Activated CD4-positive, alpha-beta memory T cell treated with anti-CD3 and anti-CD28 coated beads for 36 hours (primary cell): ENCODE results near the gene SP2. TPM values are rescaled to one million over a fixed set of nuclear protein-coding genes. Genes with fewer than 3 reads are reported as not detected.

Experiments
- CTCF ChIA-PET: fragments of 350-600 bp; sonication (Branson Sonifier 250); formaldehyde crosslinking; loops from one replicate; lab custom pipeline; 2021; ENCODE audit warnings: antibody characterized with exemption, inconsistent platforms; lab: Charles Lee
- POLR2A ChIA-PET: fragments of 350-600 bp; sonication (Branson Sonifier 250); formaldehyde crosslinking; loops from one replicate; lab custom pipeline; 2021; ENCODE audit warnings: antibody characterized with exemption; lab: Charles Lee
- DNase-seq: peaks from one replicate; pipeline ENCODE4 v3.0.0-alpha.2; 2020
- H3K27ac Mint-ChIP-seq: one replicate; pipeline ENCODE4 v1.8.0; 2021; ENCODE audit warnings: mixed read lengths
- H3K27me3 Mint-ChIP-seq: one replicate; pipeline ENCODE4 v1.8.0; 2021; ENCODE audit warnings: mixed read lengths
- H3K36me3 Mint-ChIP-seq: one replicate; pipeline ENCODE4 v1.8.0; 2021; ENCODE audit warnings: mixed read lengths
- H3K4me1 Mint-ChIP-seq: one replicate; pipeline ENCODE4 v1.8.0; 2021; ENCODE audit warnings: low read depth, mixed read lengths
- H3K4me3 Mint-ChIP-seq: one replicate; pipeline ENCODE4 v1.8.0; 2021; ENCODE audit warnings: mild to moderate bottlenecking, mixed read lengths
- H3K9me3 Mint-ChIP-seq: one replicate; pipeline ENCODE4 v1.8.0; 2021; ENCODE audit warnings: mixed read lengths
- intact Hi-C: fragments of 100-400 bp; cut with micrococcal nuclease; formaldehyde crosslinking; loops from one replicate; pipeline ENCODE4 v1.15.1; 2023
- total RNA-seq, 2 experiments: library from RNA; stranded (reverse); gene quantifications; one replicate each; pipeline ENCODE4 v1.2.3, GENCODE V29; 2021

The SP2 gene
- total RNA-seq, result 10 to 100 TPM; 15.1 to 17.2 TPM

GRCh38 chr17:47895856-47896671 lies at the start of gene SP2:
TSS of gene SP2 (plus strand) at chr17:47896236. CDS start at chr17:47896287, 51 bp downstream.
- peak; percentile 100 for DNase-seq
- H3K36me3 Mint-ChIP-seq, result peaks cover 8% of the 10 kb centered on the region
- ChIA-PET POLR2A (interaction anchor here (0.8 to 2.0 kb wide), 23 partner anchors 9 to 247 kb away, joined by 3 to 15 read pairs (median 4); partner anchors contain the start of genes CDK5RAP3, KPNB1, LRRC46 and MRPL10), CTCF (interaction anchor here (0.6 to 15.7 kb wide), 12 partner anchors 51 to 164 kb away, joined by 3 to 672 read pairs (median 6); partner anchors contain the start of genes CDK5RAP3, LRRC46, MRPL10 and SCRN2)
- H3K4me3 Mint-ChIP-seq, result peak within 1 kb of the TSS; percentile 95
- H3K9me3 Mint-ChIP-seq, result no peaks in the 10 kb centered on the region
- intact Hi-C loops, result loop anchor here (1.0 to 5.0 kb wide), 7 partner anchors 45 to 247 kb away; partner anchors contain the start of genes CDK5RAP3, KPNB1, NFE2L1 and PNPO
- H3K27ac Mint-ChIP-seq, result peak within 1 kb of the TSS; percentile 87
- peaks cover 34% of the 10 kb centered on the region for H3K4me1 Mint-ChIP-seq
- H3K27me3 Mint-ChIP-seq, result no peaks in the 10 kb centered on the region

- intact Hi-C loops, result loop anchor here (10.0 kb wide), 1 partner anchor 258 kb away; the partner anchor contains the start of genes CBX1 and SNX11
- Mint-ChIP-seq H3K27me3 (peaks cover 55% of the 10 kb centered on the region), H3K4me3 (no peak overlapping the region), H3K36me3 (no peaks in the 10 kb centered on the region), H3K4me1 (peaks cover 28% of the 10 kb centered on the region), H3K27ac (no peak overlapping the region), H3K9me3 (no peaks in the 10 kb centered on the region)
- ChIA-PET CTCF (interaction anchor here (0.6 to 18.4 kb wide), 12 partner anchors 7 to 131 kb away, joined by 3 to 672 read pairs (median 4); partner anchors contain the start of genes CDK5RAP3, LRRC46, MRPL10 and SP2), POLR2A (interaction anchor here (1.3 to 1.5 kb wide), 2 partner anchors 16 to 49 kb away, joined by 3 to 8 read pairs; partner anchors contain the start of genes LRRC46, MRPL10 and SP2)
- no peak for DNase-seq
Measured at GRCh38 chr17:47846716-47847340, 49.2 kb upstream of the SP2 start.

GRCh38 chr17:47847341-47848197 lies 48.5 kb upstream of the SP2 start:
- no peak overlapping the region for H3K4me3 Mint-ChIP-seq

GRCh38 chr17:47848198-47848513 lies 47.9 kb upstream of the SP2 start:
- Mint-ChIP-seq H3K4me1 (peaks cover 24% of the 10 kb centered on the region), H3K9me3 (no peaks in the 10 kb centered on the region), H3K27ac (no peak overlapping the region), H3K27me3 (peaks cover 67% of the 10 kb centered on the region), H3K36me3 (no peaks in the 10 kb centered on the region), H3K4me3 (no peak overlapping the region)
- no peak for DNase-seq
- intact Hi-C loops, result loop anchor here (10.0 kb wide), 1 partner anchor 257 kb away; the partner anchor contains the start of genes CBX1 and SNX11
- CTCF ChIA-PET, result interaction anchor here (1.2 to 18.4 kb wide), 9 partner anchors 5 to 101 kb away, joined by 3 to 672 read pairs (median 4); partner anchors contain the start of genes LRRC46, MRPL10, SP2 and SP6
- POLR2A ChIA-PET, result no interaction called here

More at GRCh38 chr17:47847341-47848197, 48.5 kb upstream of the SP2 start:
- peaks cover 28% of the 10 kb centered on the region for H3K4me1 Mint-ChIP-seq
- H3K27me3 Mint-ChIP-seq, result peaks cover 62% of the 10 kb centered on the region
- H3K36me3 Mint-ChIP-seq, result no peaks in the 10 kb centered on the region
- H3K27ac Mint-ChIP-seq, result no peak overlapping the region
- intact Hi-C loops, result loop anchor here (10.0 kb wide), 1 partner anchor 257 kb away; the partner anchor contains the start of genes CBX1 and SNX11
- peak; percentile 59 for DNase-seq
- no peaks in the 10 kb centered on the region for H3K9me3 Mint-ChIP-seq
- CTCF ChIA-PET, result interaction anchor here (0.6 to 18.4 kb wide), 13 partner anchors 6 to 131 kb away, joined by 3 to 672 read pairs (median 4); partner anchors contain the start of genes CDK5RAP3, LRRC46, MRPL10 and SP2
- POLR2A ChIA-PET, result interaction anchor here (1.3 to 1.5 kb wide), 2 partner anchors 16 to 48 kb away, joined by 3 to 8 read pairs; partner anchors contain the start of genes LRRC46, MRPL10 and SP2

- ChIA-PET CTCF (interaction anchor here (0.8 to 18.4 kb wide), 5 partner anchors 6 to 100 kb away, joined by 3 to 672 read pairs (median 3); partner anchors contain the start of genes SCRN2 and SP2), POLR2A (interaction anchor here (1.0 kb wide), 1 partner anchor 45 kb away, joined by 3 read pairs; the partner anchor contains the start of gene SP2)
- H3K36me3 Mint-ChIP-seq, result no peaks in the 10 kb centered on the region
- peak overlapping the region; percentile 3 for H3K4me3 Mint-ChIP-seq
- H3K27ac Mint-ChIP-seq, result no peak overlapping the region
- H3K27me3 Mint-ChIP-seq, result peaks cover 74% of the 10 kb centered on the region
- intact Hi-C loops, result no loop called here
- no peaks in the 10 kb centered on the region for H3K9me3 Mint-ChIP-seq
- peaks cover 23% of the 10 kb centered on the region for H3K4me1 Mint-ChIP-seq
- DNase-seq, result no peak
Measured at GRCh38 chr17:47850373-47850691, 45.7 kb upstream of the SP2 start.

GRCh38 chr17:47850692-47851573 lies 45.1 kb upstream of the SP2 start, which contains the start of gene SP6:
TSS of gene SP6 (minus strand) at chr17:47851163. CDS start at chr17:47848429, 2,734 bp downstream.
- CTCF ChIA-PET, result interaction anchor here (0.8 to 18.4 kb wide), 5 partner anchors 7 to 99 kb away, joined by 3 to 672 read pairs (median 3); partner anchors contain the start of genes SCRN2 and SP2
- Mint-ChIP-seq H3K4me3 (peak within 1 kb of the TSS; percentile 3), H3K36me3 (no peaks in the 10 kb centered on the region), H3K9me3 (no peaks in the 10 kb centered on the region), H3K27me3 (peaks cover 71% of the 10 kb centered on the region), H3K27ac (no peak within 1 kb of the TSS), H3K4me1 (peaks cover 23% of the 10 kb centered on the region)
- POLR2A ChIA-PET, result interaction anchor here (1.0 kb wide), 1 partner anchor 45 kb away, joined by 3 read pairs; the partner anchor contains the start of gene SP2
- intact Hi-C loops, result no loop called here
- DNase-seq, result peak; percentile 80

- Mint-ChIP-seq H3K27ac (no peak overlapping the region), H3K9me3 (no peaks in the 10 kb centered on the region), H3K4me3 (no peak overlapping the region), H3K36me3 (no peaks in the 10 kb centered on the region), H3K4me1 (peaks cover 23% of the 10 kb centered on the region), H3K27me3 (peaks cover 64% of the 10 kb centered on the region)
- intact Hi-C loops, result no loop called here
- no peak for DNase-seq
- ChIA-PET POLR2A (no interaction called here), CTCF (interaction anchor here (10.0 to 18.4 kb wide), 2 partner anchors 8 to 37 kb away, joined by 99 to 672 read pairs; partner anchors contain the start of genes SCRN2 and SP2)
Measured at GRCh38 chr17:47851764-47852112, 44.3 kb upstream of the SP2 start.

- CTCF ChIA-PET, result interaction anchor here (1.1 to 18.4 kb wide), 3 partner anchors 8 to 38 kb away, joined by 4 to 672 read pairs (median 99); partner anchors contain the start of genes SCRN2 and SP2
- POLR2A ChIA-PET, result no interaction called here
- Mint-ChIP-seq H3K27me3 (peaks cover 59% of the 10 kb centered on the region), H3K4me3 (no peak overlapping the region), H3K27ac (peak overlapping the region; percentile 16), H3K9me3 (no peaks in the 10 kb centered on the region), H3K4me1 (peaks cover 17% of the 10 kb centered on the region), H3K36me3 (no peaks in the 10 kb centered on the region)
- intact Hi-C loops, result no loop called here
- DNase-seq, result no peak
Measured at GRCh38 chr17:47852113-47852949, 43.7 kb upstream of the SP2 start.

- ChIA-PET CTCF (interaction anchor here (1.1 to 10.0 kb wide), 2 partner anchors 9 to 37 kb away, joined by 4 to 99 read pairs; partner anchors contain the start of gene SCRN2), POLR2A (no interaction called here)
- H3K4me3 Mint-ChIP-seq, result no peak overlapping the region
- DNase-seq, result no peak
- H3K9me3 Mint-ChIP-seq, result no peaks in the 10 kb centered on the region
- intact Hi-C loops, result no loop called here
- peaks cover 53% of the 10 kb centered on the region for H3K27me3 Mint-ChIP-seq
- no peak overlapping the region for H3K27ac Mint-ChIP-seq
- peaks cover 16% of the 10 kb centered on the region for H3K4me1 Mint-ChIP-seq
- H3K36me3 Mint-ChIP-seq, result no peaks in the 10 kb centered on the region
Measured at GRCh38 chr17:47853616-47854015, 42.4 kb upstream of the SP2 start.
